ENCODE data around the gene PKIG. TPM values are rescaled to one million over a fixed set of nuclear protein-coding genes. Genes with fewer than 3 reads are reported as not detected.

Gene PKIG
- polyA plus RNA-seq, 1 experiment, result 186 TPM

DNA sequence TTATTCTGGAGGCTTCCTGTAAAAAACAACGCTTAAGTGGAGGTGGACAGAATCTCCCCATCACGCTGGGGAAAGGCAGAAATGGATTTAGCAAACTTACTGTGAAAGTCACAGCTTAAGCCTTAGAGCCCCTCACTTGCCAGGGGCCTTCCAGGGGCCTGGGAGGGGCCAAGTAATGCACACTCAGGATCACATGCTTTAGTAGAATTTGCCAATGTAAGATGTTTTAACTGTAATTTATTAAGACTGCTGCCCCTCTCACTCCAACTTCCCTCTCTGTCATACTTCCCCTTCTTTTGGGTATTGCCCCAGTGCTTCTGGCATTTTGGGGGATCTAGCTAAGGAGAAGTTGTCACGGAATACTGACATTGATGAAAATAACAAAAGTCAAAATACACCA lies 81.8 kb downstream of the PKIG start:
- ChIA-PET POLR2A (no interaction called here), CTCF (interaction anchor here (1.2 kb wide), 1 partner anchor 15 kb away, joined by 3 read pairs; no protein-coding TSS in a partner anchor)
- no peaks in the 10 kb centered on the region for H3K36me3 ChIP-seq (ENCODE audit: control insufficient read depth, insufficient read depth, low read length)
- TF ChIP-seq, protein P1, sequence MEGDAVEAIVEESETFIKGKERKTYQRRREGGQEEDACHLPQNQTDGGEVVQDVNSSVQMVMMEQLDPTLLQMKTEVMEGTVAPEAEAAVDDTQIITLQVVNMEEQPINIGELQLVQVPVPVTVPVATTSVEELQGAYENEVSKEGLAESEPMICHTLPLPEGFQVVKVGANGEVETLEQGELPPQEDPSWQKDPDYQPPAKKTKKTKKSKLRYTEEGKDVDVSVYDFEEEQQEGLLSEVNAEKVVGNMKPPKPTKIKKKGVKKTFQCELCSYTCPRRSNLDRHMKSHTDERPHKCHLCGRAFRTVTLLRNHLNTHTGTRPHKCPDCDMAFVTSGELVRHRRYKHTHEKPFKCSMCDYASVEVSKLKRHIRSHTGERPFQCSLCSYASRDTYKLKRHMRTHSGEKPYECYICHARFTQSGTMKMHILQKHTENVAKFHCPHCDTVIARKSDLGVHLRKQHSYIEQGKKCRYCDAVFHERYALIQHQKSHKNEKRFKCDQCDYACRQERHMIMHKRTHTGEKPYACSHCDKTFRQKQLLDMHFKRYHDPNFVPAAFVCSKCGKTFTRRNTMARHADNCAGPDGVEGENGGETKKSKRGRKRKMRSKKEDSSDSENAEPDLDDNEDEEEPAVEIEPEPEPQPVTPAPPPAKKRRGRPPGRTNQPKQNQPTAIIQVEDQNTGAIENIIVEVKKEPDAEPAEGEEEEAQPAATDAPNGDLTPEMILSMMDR (IDR thresholded peaks at IDR 0.05; ENCODE audit: insufficient read depth, low read depth, low read length), result no peak
- H3K4me3 ChIP-seq (ENCODE audit: low read depth, low read length), result no peak overlapping the region
- DNase-seq (ENCODE audit: low read depth), result no peak
- H3K27me3 ChIP-seq (ENCODE audit: control insufficient read depth, insufficient read depth, low read length), result no peaks in the 10 kb centered on the region; the same call in 1 of the 2 replicates

DNA sequence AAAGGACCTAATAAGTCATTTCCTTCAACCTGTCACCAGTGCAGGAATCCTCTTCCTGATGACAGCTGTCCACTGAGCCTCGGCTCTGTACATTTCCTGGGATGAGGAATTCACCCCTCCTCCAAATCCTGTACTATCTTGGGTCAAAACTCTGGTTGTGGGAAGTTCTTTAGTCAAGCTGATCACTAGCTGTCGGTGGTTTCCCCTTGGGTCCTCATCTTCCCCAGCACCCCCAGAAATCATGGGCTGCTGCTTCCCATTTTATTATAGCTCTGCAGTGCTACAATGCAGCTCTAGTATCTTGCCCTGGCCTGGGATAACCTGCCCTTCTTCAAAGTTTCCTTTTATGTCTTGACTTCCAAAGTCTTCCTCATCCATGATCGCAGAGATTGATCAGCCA lies 83.7 kb downstream of the PKIG start:
- TF ChIP-seq, protein P1 (IDR thresholded peaks at IDR 0.05; ENCODE audit: insufficient read depth, low read depth, low read length), result no peak
- Histone ChIP-seq H3K36me3 (ENCODE audit: control insufficient read depth, insufficient read depth, low read length) (no peaks in the 10 kb centered on the region), H3K27me3 (ENCODE audit: control insufficient read depth, insufficient read depth, low read length) (no peaks in the 10 kb centered on the region; the same call in 1 of the 2 replicates), H3K4me3 (ENCODE audit: low read depth, low read length) (no peak overlapping the region)
- ChIA-PET CTCF (interaction anchor here (1.0 kb wide), 1 partner anchor 12 kb away, joined by 3 read pairs; no protein-coding TSS in a partner anchor), POLR2A (no interaction called here)
- no peak for DNase-seq (ENCODE audit: low read depth)

Other genes starting within 250 kb of the PKIG start
- not detected in 2 replicates for gene R3HDML, start 245.5 kb upstream of the PKIG start, polyA plus RNA-seq (2011; rRNA removed)
- gene HNF4A, start 226.9 kb upstream of the PKIG start, polyA plus RNA-seq (2011; rRNA removed), result 0.04 TPM in 1 of 2 replicates, not detected in the other
- gene TTPAL, start 106.7 kb upstream of the PKIG start, polyA plus RNA-seq (2011; rRNA removed), result 9.4 and 13.8 TPM in 2 replicates
- gene SERINC3, start 60.5 kb upstream of the PKIG start, polyA plus RNA-seq (2011; rRNA removed), result 284 and 333 TPM in 2 replicates
- gene ADA, start 69.1 kb downstream of the PKIG start, polyA plus RNA-seq (2011; rRNA removed), result 18.7 and 24.7 TPM in 2 replicates
- gene CCN5, start 132.8 kb downstream of the PKIG start, polyA plus RNA-seq (2011; rRNA removed), result 0.91 and 2.0 TPM in 2 replicates
- 0.58 and 0.82 TPM in 2 replicates for gene KCNK15, start 163.3 kb downstream of the PKIG start, polyA plus RNA-seq (2011; rRNA removed)
- not detected in 2 replicates for gene RIMS4, start 228.0 kb downstream of the PKIG start, polyA plus RNA-seq (2011; rRNA removed)